Measurements from ENCODE around the gene IGSF21.
"Not testable (repeated sequence)": the region's sequence is repeated elsewhere in the genome, so short reads cannot be mapped to it uniquely, and the experiment has no call there.

IGSF21 gene

GRCh38 chr1:18357622-18358230 is 250.1 kb downstream of the IGSF21 start:
- DNase-seq (ENCODE audit: low spot score), result no peak

- no peak for DNase-seq (ENCODE audit: low spot score)
Observed at GRCh38 chr1:18358600-18358999, 251.0 kb downstream of the IGSF21 start.

GRCh38 chr1:18360251-18360650 is 252.7 kb downstream of the IGSF21 start:
- no peak for DNase-seq (ENCODE audit: low spot score)

- DNase-seq (ENCODE audit: low spot score), result no peak
Observed at GRCh38 chr1:18362150-18362549, 254.6 kb downstream of the IGSF21 start.

GRCh38 chr1:18363436-18363835 is 255.8 kb downstream of the IGSF21 start:
- no peak for DNase-seq (ENCODE audit: low spot score)

GRCh38 chr1:18365099-18365705 is 257.6 kb downstream of the IGSF21 start:
- DNase-seq (ENCODE audit: low spot score), result no peak

GRCh38 chr1:18372505-18372904 is 264.9 kb downstream of the IGSF21 start:
- not testable (repeated sequence) for DNase-seq (ENCODE audit: low spot score)

GRCh38 chr1:18373151-18373550 is 265.6 kb downstream of the IGSF21 start:
- no peak for DNase-seq (ENCODE audit: low spot score)

- DNase-seq (ENCODE audit: low spot score), result no peak
Observed at GRCh38 chr1:18373882-18374493, 266.4 kb downstream of the IGSF21 start.

GRCh38 chr1:18376661-18377060 is 269.1 kb downstream of the IGSF21 start:
- no peak for DNase-seq (ENCODE audit: low spot score)

GRCh38 chr1:18380288-18380687 is 272.7 kb downstream of the IGSF21 start:
- DNase-seq (ENCODE audit: low spot score), result no peak

GRCh38 chr1:18384059-18384458 is 276.5 kb downstream of the IGSF21 start:
- no peak for DNase-seq (ENCODE audit: low spot score)

GRCh38 chr1:18384471-18384870 is 276.9 kb downstream of the IGSF21 start:
- DNase-seq (ENCODE audit: low spot score), result no peak

GRCh38 chr1:18385239-18385790 is 277.7 kb downstream of the IGSF21 start:
- no peak for DNase-seq (ENCODE audit: low spot score)

GRCh38 chr1:18386591-18386990 is 279.0 kb downstream of the IGSF21 start:
- DNase-seq (ENCODE audit: low spot score), result no peak

GRCh38 chr1:18387307-18387706 is 279.7 kb downstream of the IGSF21 start:
- no peak for DNase-seq (ENCODE audit: low spot score)

GRCh38 chr1:18390953-18391352 is 283.4 kb downstream of the IGSF21 start:
- DNase-seq (ENCODE audit: low spot score), result no peak

- no peak for DNase-seq (ENCODE audit: low spot score)
Observed at GRCh38 chr1:18394563-18395156, 287.1 kb downstream of the IGSF21 start.

- DNase-seq (ENCODE audit: low spot score), result no peak
Observed at GRCh38 chr1:18396247-18396980, 288.8 kb downstream of the IGSF21 start.

- DNase-seq (ENCODE audit: low spot score), result no peak
Observed at GRCh38 chr1:18397641-18398040, 290.0 kb downstream of the IGSF21 start.

GRCh38 chr1:18398791-18399530 is 291.4 kb downstream of the IGSF21 start:
- no peak for DNase-seq (ENCODE audit: low spot score)

All from GM03348 (cell line).